Panc1 (cell line): Measurements from ENCODE around the gene SHOX. TPM values are rescaled to one million over a fixed set of nuclear protein-coding genes. Genes with fewer than 3 reads are reported as not detected.
"Not testable (repeated sequence)": the region's sequence is repeated elsewhere in the genome, so short reads cannot be mapped to it uniquely, and the experiment has no call there.

ENCODE experiments used
- ATAC-seq: fragments of 200-7000 bp; cut with Tn5 transposase; 2 replicates; pipeline ENCODE4 v1.9.1; 2020; ENCODE audit warnings: mild to moderate bottlenecking, moderate library complexity
- BruUV-seq: library from RNA; stranded (reverse); fragments of 400-500 nt; replicated peaks from 2 replicates; lab custom pipeline; 2021; lab: Mats Ljungman, UMichigan
- CTCF ChIA-PET: fragments of 300-600 bp; sonication (Branson Sonifier 250); formaldehyde crosslinking; loops from one replicate; lab custom pipeline; 2022; ENCODE audit warnings: antibody characterized with exemption; lab: Charles Lee
- POLR2A ChIA-PET: fragments of 300-600 bp; sonication (Branson Sonifier 250); formaldehyde crosslinking; loops from one replicate; lab custom pipeline; 2022; ENCODE audit warnings: antibody characterized with exemption; lab: Charles Lee
- DNase-seq: peaks from one replicate; pipeline ENCODE4 v3.0.0-alpha.2; 2010; ENCODE audit warnings: low read depth, low spot score
- H3K27ac ChIP-seq: 2 replicates; pipeline ENCODE4 v1.5.1; 2011; ENCODE audit warnings: mild to moderate bottlenecking, low read length, inconsistent platforms
- H3K27me3 ChIP-seq: fragments of 200-500 bp; sonication (Bioruptor generic); 2 replicates; pipeline ENCODE4 v1.6.0; 2014; ENCODE audit warnings: low read length, inconsistent platforms; ENCODE audit not compliant: control insufficient read depth, insufficient read depth
- H3K36me3 ChIP-seq: fragments of 200-500 bp; sonication (Bioruptor generic); 2 replicates; pipeline ENCODE4 v1.5.1; 2014; ENCODE audit warnings: inconsistent platforms, mild to moderate bottlenecking, low read length, moderate library complexity; ENCODE audit not compliant: control insufficient read depth, insufficient read depth
- H3K4me1 ChIP-seq: 2 replicates; pipeline ENCODE4 v1.5.1; 2011; ENCODE audit warnings: inconsistent platforms, mild to moderate bottlenecking, low read length, moderate library complexity; ENCODE audit not compliant: control insufficient read depth, insufficient read depth
- H3K4me3 ChIP-seq, 2 experiments: 2 replicates each; pipeline ENCODE4 v1.5.1; 2011 to 2012; ENCODE audit warnings: low read depth in 2 of 2, low read length in 2 of 2, mild to moderate bottlenecking in 2 of 2, inconsistent platforms in 1 of 2, moderate library complexity in 1 of 2
- H3K9me3 ChIP-seq: fragments of 200-500 bp; sonication (Bioruptor generic); 2 replicates; pipeline ENCODE4 v1.5.1; 2014; ENCODE audit warnings: low read depth, mild to moderate bottlenecking, inconsistent platforms, low read length, moderate library complexity; ENCODE audit not compliant: control insufficient read depth, insufficient read depth
- CTCF ChIP-seq: fragments of 450-650 bp; IDR thresholded peaks from 2 replicates; pipeline ENCODE4 v1.5.1; 2017; ENCODE audit warnings: mild to moderate bottlenecking
- POLR2AphosphoS5 ChIP-seq: IDR thresholded peaks from 2 replicates; pipeline ENCODE4 v1.6.1; 2012; ENCODE audit warnings: mild to moderate bottlenecking, low read depth, low read length, moderate library complexity
- SIN3A ChIP-seq: IDR thresholded peaks from 2 replicates; pipeline ENCODE4 v1.6.1; 2012; ENCODE audit warnings: low read depth, mild to moderate bottlenecking, low read length, moderate library complexity, borderline replicate concordance; ENCODE audit not compliant: insufficient read depth
- TCF7L2 ChIP-seq: IDR thresholded peaks from 2 replicates; pipeline ENCODE4 v1.6.1; 2011; ENCODE audit warnings: mild to moderate bottlenecking, low read depth, low read length, inconsistent platforms
- in situ Hi-C: cut with HindIII; loops from 2 replicates; pipeline ENCODE4 v1.10.0; 2016; ENCODE audit warnings: low sequenced_read_pairs, low pct_unique_long_range_greater_than_20kb
- intact Hi-C: fragments of 100-400 bp; cut with micrococcal nuclease; formaldehyde crosslinking; loops from one replicate; pipeline ENCODE4 v1.10.0; 2022; ENCODE audit not compliant: unreplicated experiment
- total RNA-seq: library from RNA; stranded (reverse); gene quantifications from one replicate; pipeline ENCODE4 v1.2.1, GENCODE V29; 2021; ENCODE audit not compliant: unreplicated experiment
- TF ChIP-seq, protein P1 (sequence below), 2 experiments: IDR thresholded peaks; 2 replicates each; pipeline ENCODE4 v1.6.1; 2011 to 2012; ENCODE audit warnings: low read depth in 2 of 2, control low read depth in 1 of 2, low read length in 1 of 2, mild to moderate bottlenecking in 1 of 2, moderate library complexity in 1 of 2; ENCODE audit not compliant: insufficient read depth in 1 of 2

The SHOX gene
- total RNA-seq, 1 experiment from 2014 or later: not detected

DNA sequence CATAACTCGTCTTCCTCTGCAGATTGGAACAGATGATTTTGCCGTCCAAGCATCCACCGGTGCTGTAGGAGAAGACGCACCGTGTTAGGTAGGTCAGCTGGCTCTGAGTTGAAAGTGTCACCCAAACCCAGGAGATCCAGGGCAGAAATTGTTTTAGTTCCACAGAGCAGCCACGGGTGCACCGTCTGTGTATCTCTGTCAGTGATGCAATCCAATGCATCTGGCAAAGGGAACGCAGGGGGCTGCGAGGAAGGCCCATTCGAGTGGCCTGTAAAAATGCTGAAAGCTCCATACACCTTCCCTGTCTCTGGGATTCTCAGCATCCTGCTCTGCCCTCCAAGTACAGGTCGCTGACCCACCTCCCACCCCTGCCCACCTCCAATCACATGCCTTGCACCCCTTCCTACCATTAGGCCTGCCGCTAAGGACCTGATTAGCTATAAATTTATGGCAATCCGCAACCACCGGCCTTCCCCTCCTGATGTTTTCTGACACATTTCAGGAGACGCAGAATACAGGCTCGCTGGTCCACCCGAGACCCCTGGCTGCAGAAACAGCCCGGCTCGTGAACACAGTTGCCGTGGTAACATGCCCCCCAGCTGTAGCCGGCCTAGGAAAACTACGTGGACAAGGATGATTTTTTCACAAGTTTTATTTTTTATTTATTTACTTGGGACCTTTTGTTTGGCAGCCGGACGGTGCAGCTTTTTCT, 39.7 kb upstream of the SHOX start:
- ChIA-PET POLR2A (no interaction called here), CTCF (no interaction called here)
- Histone ChIP-seq H3K4me3 (no peak overlapping the region), H3K36me3 (no peaks in the 10 kb centered on the region), H3K27ac (no peak overlapping the region), H3K4me1 (no peaks in the 10 kb centered on the region), H3K27me3 (no peaks in the 10 kb centered on the region), H3K9me3 (no peaks in the 10 kb centered on the region)
- in situ Hi-C loops (no loop called here), intact Hi-C loops (no loop called here)
- ATAC-seq (no peak), DNase-seq (no peak)
- no peak for TF ChIP-seq SIN3A
- TF ChIP-seq, protein P1, sequence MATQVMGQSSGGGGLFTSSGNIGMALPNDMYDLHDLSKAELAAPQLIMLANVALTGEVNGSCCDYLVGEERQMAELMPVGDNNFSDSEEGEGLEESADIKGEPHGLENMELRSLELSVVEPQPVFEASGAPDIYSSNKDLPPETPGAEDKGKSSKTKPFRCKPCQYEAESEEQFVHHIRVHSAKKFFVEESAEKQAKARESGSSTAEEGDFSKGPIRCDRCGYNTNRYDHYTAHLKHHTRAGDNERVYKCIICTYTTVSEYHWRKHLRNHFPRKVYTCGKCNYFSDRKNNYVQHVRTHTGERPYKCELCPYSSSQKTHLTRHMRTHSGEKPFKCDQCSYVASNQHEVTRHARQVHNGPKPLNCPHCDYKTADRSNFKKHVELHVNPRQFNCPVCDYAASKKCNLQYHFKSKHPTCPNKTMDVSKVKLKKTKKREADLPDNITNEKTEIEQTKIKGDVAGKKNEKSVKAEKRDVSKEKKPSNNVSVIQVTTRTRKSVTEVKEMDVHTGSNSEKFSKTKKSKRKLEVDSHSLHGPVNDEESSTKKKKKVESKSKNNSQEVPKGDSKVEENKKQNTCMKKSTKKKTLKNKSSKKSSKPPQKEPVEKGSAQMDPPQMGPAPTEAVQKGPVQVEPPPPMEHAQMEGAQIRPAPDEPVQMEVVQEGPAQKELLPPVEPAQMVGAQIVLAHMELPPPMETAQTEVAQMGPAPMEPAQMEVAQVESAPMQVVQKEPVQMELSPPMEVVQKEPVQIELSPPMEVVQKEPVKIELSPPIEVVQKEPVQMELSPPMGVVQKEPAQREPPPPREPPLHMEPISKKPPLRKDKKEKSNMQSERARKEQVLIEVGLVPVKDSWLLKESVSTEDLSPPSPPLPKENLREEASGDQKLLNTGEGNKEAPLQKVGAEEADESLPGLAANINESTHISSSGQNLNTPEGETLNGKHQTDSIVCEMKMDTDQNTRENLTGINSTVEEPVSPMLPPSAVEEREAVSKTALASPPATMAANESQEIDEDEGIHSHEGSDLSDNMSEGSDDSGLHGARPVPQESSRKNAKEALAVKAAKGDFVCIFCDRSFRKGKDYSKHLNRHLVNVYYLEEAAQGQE (IDR thresholded peaks at IDR 0.05; ENCODE audit: insufficient read depth in 1 of 2, low read depth in 2 of 2, low read length in 1 of 2): no peak
- TF ChIP-seq POLR2AphosphoS5: no peak
- TF ChIP-seq CTCF: no peak
- TF ChIP-seq TCF7L2: no peak
- no TSS peak for BruUV-seq

DNA sequence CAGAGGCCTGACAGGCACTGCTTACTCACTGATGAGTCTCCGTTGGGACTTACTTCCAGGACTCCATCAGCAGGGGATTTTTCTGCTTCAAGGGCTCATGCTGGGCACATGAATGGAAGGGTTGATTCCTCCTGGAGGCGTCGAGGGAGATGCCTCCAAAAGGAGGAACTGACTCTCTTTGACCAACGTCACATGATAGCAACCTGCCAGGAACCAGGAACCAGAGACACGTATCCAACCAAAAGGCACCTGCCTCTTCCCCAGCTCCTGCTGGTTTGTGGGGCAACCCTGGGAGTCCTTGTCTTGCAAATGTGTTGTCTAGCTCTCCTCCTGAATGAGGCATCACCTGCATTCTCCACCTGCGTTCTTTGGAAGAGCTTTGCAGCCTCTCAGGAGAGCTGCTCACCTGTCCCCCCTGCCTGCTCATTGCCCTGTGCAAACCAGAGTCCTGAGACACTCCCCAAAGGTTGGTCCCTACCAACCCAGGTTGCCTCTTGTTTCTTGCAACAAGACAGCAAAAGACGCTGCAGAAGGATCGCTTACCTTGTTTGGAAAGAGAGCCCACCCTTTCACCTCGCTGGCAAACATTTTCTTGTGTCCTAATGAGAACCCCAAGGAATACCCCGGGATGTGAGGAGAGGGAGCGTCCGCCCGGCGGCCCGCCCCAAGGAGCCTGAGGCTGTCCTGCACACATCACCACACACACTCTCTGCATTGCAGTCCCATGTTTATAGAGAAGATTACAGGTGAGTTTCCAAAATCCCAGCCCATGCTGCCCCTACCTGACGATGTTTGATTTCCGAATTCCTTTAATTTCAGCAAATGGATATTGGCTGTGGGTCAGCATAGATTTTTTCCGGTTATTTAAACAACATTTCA, 30.5 kb upstream of the SHOX start:
- Histone ChIP-seq H3K27me3 (no peaks in the 10 kb centered on the region), H3K36me3 (no peaks in the 10 kb centered on the region), H3K27ac (no peak overlapping the region), H3K9me3 (no peaks in the 10 kb centered on the region), H3K4me3 (no peak overlapping the region), H3K4me1 (no peaks in the 10 kb centered on the region)
- no TSS peak for BruUV-seq
- TF ChIP-seq POLR2AphosphoS5 (no peak), SIN3A (no peak), TCF7L2 (no peak), CTCF (no peak)
- TF ChIP-seq, protein P1 (IDR thresholded peaks at IDR 0.05; ENCODE audit: insufficient read depth in 1 of 2, low read depth in 2 of 2, low read length in 1 of 2): no peak
- ATAC-seq (no peak), DNase-seq (no peak)
- intact Hi-C loops: no loop called here
- ChIA-PET POLR2A (no interaction called here), CTCF (no interaction called here)
- in situ Hi-C loops: no loop called here

DNA sequence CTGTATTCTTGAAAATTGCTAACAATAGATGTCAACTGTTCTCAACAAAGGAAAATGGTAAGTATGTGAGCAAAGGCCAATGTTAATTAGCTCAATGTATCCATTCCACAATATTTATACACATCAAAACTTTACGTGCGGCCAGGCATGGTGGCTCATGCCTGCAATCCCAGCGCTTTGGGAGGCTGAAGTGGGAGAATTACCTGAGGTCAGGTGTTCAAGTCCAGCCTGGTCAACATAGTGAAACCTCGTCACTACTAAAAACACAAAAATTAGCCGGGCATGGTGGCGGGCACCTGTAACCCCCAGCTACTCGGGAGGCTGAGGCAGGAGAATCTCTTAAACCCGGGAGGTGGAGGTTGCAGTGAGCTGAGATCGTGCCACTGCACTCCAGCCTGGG, 27.6 kb upstream of the SHOX start:
- ATAC-seq, H3K36me3 ChIP-seq, in situ Hi-C loops, H3K9me3 ChIP-seq, CTCF ChIA-PET, intact Hi-C loops, H3K27ac ChIP-seq, H3K4me3 ChIP-seq, BruUV-seq, H3K4me1 ChIP-seq, DNase-seq, H3K27me3 ChIP-seq, POLR2A ChIA-PET: not testable (repeated sequence)
